ENCODE measurements around the gene PYROXD2.
"Not testable (repeated sequence)": the region's sequence is repeated elsewhere in the genome, so short reads cannot be mapped to it uniquely, and the experiment has no call there.

PYROXD2 gene

GRCh38 chr10:98364432-98365102, 50.4 kb downstream of the PYROXD2 start:
- no peak for DNase-seq

DNA sequence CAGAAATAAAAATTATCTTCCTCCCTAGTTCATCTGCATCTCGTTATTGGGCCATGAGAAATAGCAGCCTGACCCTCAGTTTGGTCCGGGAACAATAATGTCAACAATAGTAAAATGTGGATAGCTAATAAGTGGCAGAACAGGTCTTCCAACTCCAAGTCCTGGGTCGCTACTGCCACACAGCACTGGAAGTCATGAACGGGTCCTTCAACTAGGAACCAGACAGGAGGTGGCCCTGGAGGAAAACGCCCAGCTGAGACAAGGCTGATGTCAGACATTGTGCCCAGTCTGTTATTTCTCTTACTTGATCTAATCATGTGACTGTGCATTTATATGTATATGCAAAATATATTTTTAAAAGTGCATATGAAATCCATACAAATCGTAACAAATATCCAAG, 51.8 kb downstream of the PYROXD2 start:
- DNase-seq, result no peak

GRCh38 chr10:98361131-98362025, 53.6 kb downstream of the PYROXD2 start:
- DNase-seq, result no peak

- peak; percentile 8 for DNase-seq
These were observed 57.7 kb downstream of the PYROXD2 start for GRCh38 chr10:98357194-98357822.

DNA sequence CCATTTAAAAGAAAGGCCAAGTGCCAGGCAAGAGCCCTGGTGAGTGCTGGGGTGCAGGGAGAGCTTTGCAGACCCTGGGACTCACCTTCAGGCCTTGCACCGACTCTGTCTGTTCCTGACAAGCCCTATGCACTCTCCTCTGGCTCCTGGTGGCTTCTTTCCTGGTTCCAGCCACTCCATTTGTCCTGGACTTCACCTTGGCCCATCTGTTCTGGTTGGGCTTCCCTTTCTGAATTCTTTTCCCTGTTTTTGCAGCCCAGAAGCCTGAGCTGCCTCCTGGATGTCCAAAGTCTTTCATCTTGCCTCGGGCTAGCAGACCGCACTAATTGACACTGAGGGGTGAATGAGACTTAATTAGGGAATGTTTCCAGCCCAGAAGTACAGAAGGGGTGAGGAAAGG, 60.5 kb downstream of the PYROXD2 start:
- no peak for DNase-seq

DNA sequence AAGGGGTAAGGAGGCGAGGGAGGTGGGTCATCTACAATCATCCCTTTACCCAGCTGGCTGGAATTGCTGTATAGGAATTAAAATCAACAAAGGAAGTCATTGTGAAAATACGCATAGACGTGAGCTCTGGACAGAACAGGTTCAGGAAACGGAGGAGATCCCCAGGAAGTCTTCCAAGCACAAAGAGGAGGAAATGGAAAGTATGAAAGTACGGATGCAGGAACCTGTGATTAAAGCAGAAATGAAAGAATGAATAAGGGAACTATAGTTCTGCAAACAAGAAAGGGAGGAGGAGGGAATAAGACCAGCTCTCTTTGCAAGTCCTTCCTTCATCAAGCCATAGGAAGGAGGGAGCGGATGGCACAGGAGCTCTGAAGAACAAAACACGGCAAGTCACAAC, 61.8 kb downstream of the PYROXD2 start:
- no peak for DNase-seq

DNA sequence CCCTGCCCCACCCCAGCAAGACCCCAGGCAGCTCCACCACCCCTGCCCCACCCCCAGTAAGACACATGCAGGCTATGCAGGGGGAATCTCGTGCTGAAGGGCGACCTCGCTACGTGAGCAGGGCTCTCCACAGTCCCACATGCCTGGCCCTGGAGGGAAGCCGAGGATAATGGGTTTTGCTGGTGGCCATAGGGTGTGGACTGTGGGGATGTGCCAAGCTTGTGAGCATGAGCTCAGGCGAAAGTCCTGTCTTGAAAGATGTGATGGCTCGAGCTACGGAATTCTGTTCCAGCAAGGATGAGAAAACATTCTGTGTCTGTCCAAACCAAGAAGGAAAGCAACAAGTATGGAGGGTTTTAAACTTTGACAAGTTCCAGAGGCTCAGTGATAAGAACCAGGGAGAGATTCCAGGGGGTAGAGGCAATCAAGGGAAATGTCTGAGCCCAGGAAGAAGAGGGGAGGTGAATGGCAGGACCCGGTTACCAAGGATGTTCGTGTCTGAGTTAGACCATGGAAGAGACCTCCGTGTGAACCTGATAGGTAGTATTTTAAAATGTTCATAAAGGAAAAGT, 63.1 kb downstream of the PYROXD2 start:
- DNase-seq, result no peak

DNA sequence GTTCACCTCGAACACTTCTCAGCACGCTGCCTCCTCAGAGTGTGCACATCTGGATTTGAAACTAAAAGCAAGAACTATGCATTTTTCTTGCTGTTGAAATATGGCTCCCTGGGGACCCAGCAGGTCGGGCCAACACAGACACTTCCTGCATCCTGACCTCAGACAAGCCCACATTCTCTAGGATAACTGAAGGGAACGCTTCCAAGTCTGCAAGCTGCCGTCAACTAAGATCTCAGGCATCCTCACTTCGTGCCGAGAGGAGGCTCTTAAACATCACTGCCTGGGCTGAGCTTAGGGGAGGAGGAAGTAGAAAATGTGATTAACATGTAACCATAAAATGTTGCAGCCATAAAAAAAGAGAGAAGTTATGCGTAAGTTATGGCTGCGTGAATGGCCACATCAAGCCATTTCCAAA, 65.5 kb downstream of the PYROXD2 start:
- DNase-seq, result no peak

DNA sequence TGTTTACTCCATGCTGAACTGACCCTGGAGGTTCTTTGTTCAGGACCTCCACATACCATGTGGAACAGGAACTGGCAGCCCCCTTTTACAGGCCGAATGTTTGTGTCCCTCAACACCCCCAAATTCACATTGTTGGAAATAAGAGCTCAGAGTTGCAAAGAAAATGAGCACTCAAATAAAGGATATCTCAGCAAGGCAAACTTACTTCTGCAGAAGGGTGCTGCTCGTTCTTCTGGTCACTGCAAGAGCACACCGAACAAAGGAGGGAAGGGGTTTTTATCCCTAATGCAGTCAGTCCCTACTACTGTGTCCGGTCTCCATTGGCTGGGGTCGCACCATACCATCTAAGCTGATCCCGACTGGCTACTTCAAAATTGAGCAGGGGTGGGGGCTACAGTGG, 68.1 kb downstream of the PYROXD2 start:
- no peak for DNase-seq

DNA sequence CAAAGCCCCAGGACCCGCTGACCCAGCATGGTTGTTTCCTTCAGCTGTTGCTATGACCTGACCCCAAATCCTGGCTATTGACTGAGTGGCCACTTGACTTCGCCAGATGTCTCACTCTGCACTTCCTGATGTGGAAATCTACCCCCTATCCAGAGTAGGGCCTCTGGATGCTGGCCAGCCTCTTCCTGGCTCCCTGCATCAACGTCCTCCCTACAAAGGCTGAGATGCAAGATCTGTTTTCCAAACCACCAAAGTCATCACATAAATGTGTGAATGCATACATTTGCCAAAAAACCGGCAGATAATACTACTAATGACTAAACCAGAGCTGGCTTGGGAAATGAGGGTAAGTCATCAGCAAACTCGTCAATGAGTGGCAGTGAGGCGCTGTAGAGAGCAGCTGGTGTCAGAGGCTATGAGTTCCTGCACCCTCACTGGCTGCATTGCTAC, 70.4 kb downstream of the PYROXD2 start:
- no peak for DNase-seq

DNA sequence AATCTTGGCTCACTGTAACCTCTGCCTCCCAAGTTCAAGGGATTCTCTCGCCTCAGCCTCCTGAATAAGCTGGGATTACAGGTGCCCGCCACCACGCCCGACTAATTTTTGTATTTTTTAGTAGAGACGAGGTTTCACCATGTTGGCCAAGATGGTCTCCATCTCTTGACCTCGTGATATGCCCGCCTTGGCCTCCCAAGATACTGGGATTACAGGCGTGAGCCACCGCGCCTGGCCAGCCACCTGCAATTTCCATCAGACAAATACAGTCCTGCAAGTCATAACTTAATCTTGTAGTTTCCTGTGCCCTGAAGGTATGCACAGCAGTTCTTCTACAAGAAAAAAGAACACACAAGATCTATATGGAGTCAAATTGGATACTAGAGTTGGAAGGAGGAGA, 73.3 kb downstream of the PYROXD2 start:
- not testable (repeated sequence) for DNase-seq

DNA sequence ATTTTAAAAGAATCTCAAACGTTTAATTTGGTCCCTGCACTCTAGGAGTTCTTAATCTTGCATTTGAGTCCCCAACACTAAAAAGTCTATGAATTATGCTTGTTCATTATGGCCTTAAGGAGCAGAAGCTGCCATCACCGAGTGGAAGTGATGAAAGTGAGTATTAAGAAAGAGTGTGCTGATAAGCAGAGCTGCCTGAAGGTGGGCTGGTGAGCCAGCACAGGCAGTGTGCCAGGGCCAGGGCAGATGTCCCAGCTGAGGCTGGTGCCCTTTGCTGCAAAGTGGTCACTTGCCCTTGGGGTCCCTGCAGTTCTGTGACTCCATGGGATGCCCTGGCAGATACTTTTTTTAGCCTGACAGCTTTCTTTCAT, 74.1 kb downstream of the PYROXD2 start:
- DNase-seq, result no peak

- no peak for DNase-seq
These were observed 74.6 kb downstream of the PYROXD2 start for GRCh38 chr10:98340261-98340939.

GRCh38 chr10:98339799-98340198, 75.2 kb downstream of the PYROXD2 start:
- DNase-seq, result no peak

DNA sequence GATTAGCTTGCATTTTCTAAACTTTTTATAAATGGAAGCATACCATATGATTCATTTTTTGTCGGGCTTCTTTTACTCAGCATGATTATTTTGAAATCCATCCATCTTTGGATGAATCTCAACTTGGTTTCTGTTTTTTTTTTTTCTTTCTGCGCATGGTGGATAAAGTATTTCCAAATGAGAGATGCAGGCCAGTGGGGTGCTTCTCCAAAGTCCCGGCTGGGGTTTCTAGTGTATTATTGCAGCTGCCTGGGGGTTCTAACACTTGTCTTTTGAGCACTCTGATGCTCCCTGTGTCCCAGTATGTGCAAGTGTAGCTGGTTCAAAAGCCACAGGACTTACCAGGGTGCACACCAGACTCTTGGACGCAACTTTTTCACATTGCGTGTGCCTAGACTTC, 76.1 kb downstream of the PYROXD2 start:
- DNase-seq, result no peak

DNA sequence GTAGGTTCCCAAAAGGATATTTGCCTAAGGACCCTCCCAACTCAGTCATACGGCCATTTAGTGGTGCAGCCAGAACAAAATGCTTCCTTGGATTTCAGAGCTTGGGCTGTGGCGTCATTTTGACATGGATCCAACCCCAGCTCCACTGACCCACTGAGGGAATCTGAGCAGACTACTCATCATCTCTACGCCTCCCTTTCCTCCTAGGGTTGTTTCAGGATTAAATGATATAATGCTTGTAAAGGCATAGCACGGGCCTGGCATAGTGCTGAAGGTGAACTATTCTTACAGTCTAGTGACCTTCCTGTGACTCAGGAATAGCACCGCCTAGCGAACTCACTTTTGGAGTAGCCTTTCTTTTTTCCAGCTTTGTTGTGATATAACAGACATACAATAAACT, 76.7 kb downstream of the PYROXD2 start:
- no peak for DNase-seq

DNA sequence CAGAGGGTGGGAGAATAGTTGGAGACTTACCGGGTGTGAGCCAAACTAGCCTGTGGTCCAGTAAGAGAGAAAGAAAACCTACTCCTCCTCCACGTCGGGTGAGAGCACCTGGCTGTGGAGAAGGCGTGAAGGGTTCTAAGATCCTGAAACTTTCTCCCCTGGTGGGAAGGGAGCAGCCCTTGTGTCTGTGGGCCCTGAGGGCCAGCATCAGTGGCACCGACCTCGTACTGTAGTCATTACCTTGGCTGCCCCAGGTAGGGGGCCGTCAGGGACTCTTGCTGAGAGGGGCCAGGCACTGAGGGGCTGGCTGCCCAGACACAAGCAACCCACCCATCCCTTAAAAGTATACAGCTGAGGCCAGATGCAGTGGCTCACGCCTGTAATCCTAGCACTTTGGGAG, 77.5 kb downstream of the PYROXD2 start:
- DNase-seq, result no peak

All from NCI-H1105 treated with DMSO at 0.1 percent for 48 hours (cell line).